Fibroblast of the aortic adventitia (primary cell): ENCODE results near the gene GPR183. TPM values are rescaled to one million over a fixed set of nuclear protein-coding genes. Genes with fewer than 3 reads are reported as not detected.

Source experiments
- DNase-seq: peaks from one replicate; pipeline ENCODE4 v3.0.0-alpha.2; 2010; ENCODE audit warnings: low read depth
- H3K4me3 ChIP-seq: 2 replicates; pipeline ENCODE4 v1.5.1; 2011; ENCODE audit warnings: low read depth, mild to moderate bottlenecking, control low read depth, low read length, moderate library complexity
- CTCF ChIP-seq: IDR thresholded peaks from 2 replicates; pipeline ENCODE4 v1.5.1; 2011; ENCODE audit warnings: mild to moderate bottlenecking, low read length, control low read depth, inconsistent platforms; ENCODE audit not compliant: insufficient read depth
- total RNA-seq: library from RNA; depleted of rRNA; stranded (reverse); fragments of >200 nt; gene quantifications from 2 replicates; pipeline ENCODE4 v1.2.3, GENCODE V29; 2012; ENCODE audit warnings: low replicate concordance

Gene GPR183
- total RNA-seq, 1 donor = not detected

DNA sequence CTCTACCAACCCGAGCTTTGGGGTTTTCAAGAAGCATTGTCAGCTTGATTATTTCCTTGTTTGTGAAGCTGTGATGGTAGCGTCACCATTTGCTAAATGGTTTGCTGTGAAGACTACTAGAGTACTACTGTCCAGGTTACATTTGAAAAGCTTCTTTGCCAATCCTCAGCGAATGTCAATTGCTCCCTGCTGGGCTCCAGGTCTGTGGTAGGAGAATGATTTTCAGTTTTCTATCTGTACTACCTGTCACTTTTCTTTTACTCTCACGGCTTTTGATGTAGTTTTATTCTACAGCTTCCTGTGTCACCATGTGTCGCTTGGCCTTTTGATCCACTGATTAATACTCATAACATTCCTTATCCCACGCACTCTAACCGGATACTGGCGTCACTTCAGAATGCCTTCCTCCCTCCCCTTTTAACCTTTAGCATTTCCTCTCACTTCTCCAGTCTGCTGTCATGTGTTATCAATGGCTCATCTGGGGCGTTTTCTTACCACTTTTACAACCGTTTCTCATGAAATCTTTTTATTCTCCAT is 7.5 kb upstream of the GPR183 start:
- no peak for TF ChIP-seq CTCF
- no peak for DNase-seq
- no peak overlapping the region for H3K4me3 ChIP-seq

DNA sequence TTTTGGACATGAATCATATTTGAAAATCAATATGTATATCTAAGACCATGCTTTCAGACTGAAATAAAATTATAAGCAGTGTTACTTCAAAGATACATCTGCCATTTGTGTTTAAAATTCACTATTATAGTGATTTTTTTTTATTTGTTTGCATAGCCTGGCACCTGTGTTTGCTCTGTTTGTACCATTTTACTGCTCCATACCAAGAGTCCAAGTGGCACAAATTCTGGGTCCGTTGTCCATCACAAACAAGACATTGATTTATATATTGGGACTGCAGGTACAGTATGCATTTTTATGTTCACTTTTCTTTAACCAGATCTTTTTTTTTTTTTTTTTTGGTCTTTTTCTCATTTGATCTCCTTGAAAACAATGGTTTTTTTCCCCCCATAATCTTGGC is 6.7 kb upstream of the GPR183 start:
- TF ChIP-seq CTCF = no peak
- H3K4me3 ChIP-seq = no peak overlapping the region

DNA sequence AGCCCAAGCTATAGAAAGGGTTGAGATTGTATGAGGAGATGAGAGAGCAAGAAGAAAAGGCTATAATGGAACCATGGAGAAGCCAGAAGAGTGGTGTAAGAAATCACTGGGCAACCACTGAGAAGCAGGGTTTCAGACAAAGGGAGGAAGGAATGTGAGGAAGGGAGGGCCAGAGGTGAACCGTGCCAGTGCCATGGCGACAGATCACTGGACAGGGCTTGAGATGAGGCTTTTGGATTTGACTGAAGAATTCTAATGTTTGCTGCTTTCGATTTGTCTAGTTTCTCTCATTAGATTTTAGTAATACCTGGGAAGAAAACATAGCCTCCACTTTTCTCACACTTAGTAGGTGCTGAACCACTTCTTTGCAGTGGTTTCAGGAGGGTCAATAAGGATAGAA is 6.3 kb upstream of the GPR183 start:
- DNase-seq = no peak
- H3K4me3 ChIP-seq = no peak overlapping the region
- no peak for TF ChIP-seq CTCF

More for the DNA sequence above, 6.7 kb upstream of the GPR183 start:
- DNase-seq = no peak

DNA sequence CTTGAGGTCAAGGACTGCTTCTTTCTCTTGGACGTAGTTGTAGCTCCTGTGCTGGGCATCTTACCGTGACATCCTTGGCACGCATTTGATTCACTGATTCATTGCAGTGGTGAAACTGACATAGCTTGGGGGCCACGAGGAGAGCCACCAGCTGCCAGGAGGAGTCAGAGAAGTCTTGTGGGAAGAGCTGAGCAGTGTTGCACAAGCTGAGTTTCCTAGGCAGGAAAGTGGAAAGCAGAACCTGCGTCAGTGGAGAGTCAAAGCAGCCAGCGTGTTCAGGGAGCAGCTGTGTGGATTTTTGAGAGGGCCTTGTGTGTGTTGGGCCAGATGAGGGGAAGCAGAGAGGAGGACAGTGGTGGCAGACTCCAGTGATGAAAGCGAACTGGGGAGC is 5.3 kb upstream of the GPR183 start:
- DNase-seq = peak; percentile 74
- TF ChIP-seq CTCF = no peak
- H3K4me3 ChIP-seq = no peak overlapping the region

- TF ChIP-seq CTCF = no peak
- no peak overlapping the region for H3K4me3 ChIP-seq
- DNase-seq = peak; percentile 36
Observed at GRCh38 chr13:99311748-99312492, 4.7 kb upstream of the GPR183 start.

DNA sequence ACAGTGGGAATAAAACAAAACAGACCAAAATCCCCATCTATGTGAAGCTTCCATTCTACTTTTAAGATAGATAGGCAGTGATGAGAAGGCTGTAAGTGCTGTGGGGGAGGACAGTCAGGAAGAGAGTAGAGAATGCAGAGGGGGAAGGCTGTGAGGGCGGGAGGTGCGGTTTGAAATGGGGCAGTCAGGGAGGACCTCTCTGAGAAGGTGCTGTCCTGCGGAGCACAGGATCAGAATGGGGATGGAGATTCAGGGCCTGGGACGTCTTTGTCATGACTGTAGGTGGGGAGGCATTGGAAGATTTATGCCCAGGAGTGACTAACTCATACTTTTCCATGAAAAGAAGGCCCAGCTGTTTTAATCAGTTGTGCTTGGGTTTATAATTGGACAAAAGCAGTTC is 3.9 kb upstream of the GPR183 start:
- no peak for TF ChIP-seq CTCF
- DNase-seq = no peak
- H3K4me3 ChIP-seq = no peak overlapping the region
